NCI-H2196 (cell line): ENCODE results near the gene KIF2A.
A peak's percentile ranks its signal among the peaks of the same experiment; 100 is the strongest.

Experiments
- DNase-seq: peaks from one replicate; lab custom pipeline; 2025; ENCODE audit not compliant: unreplicated experiment; lab: John Stamatoyannopoulos, UW

Gene KIF2A

GRCh38 chr5:62374090-62374489, 68.1 kb downstream of the KIF2A start:
- no peak for DNase-seq

- DNase-seq, result no peak
Measured at GRCh38 chr5:62375627-62376026, 69.6 kb downstream of the KIF2A start.

- no peak for DNase-seq
Measured at GRCh38 chr5:62376064-62376463, 70.1 kb downstream of the KIF2A start.

- DNase-seq, result no peak
Measured at GRCh38 chr5:62385131-62385530, 79.1 kb downstream of the KIF2A start.

GRCh38 chr5:62385816-62386400, 79.9 kb downstream of the KIF2A start:
- no peak for DNase-seq

GRCh38 chr5:62386824-62387223, 80.8 kb downstream of the KIF2A start:
- DNase-seq, result no peak

GRCh38 chr5:62395210-62395950, 89.4 kb downstream of the KIF2A start:
- DNase-seq, result no peak

- peak; percentile 83 for DNase-seq
Measured at GRCh38 chr5:62403411-62404250, 97.6 kb downstream of the KIF2A start, which contains the start of gene DIMT1. Gene DIMT1, minus strand, starts transcription at chr5:62403905. Its CDS starts 133 bp downstream, at chr5:62403772.

GRCh38 chr5:62412549-62413329, 106.7 kb downstream of the KIF2A start, which contains the start of gene IPO11:
Gene IPO11, plus strand, starts transcription at chr5:62412763. Its CDS starts 24,517 bp downstream, at chr5:62437280.
- peak; percentile 91 for DNase-seq

- no peak for DNase-seq
Measured at GRCh38 chr5:62413711-62414110, 107.7 kb downstream of the KIF2A start.

GRCh38 chr5:62418462-62419076, 112.6 kb downstream of the KIF2A start:
- DNase-seq, result no peak

GRCh38 chr5:62419609-62420008, 113.6 kb downstream of the KIF2A start:
- DNase-seq, result no peak

GRCh38 chr5:62421414-62421813, 115.4 kb downstream of the KIF2A start:
- DNase-seq, result no peak

- DNase-seq, result no peak
Measured at GRCh38 chr5:62424763-62425162, 118.8 kb downstream of the KIF2A start.

GRCh38 chr5:62431735-62432620, 126.0 kb downstream of the KIF2A start:
- DNase-seq, result no peak

- no peak for DNase-seq
Measured at GRCh38 chr5:62432621-62433064, 126.6 kb downstream of the KIF2A start.
